Measurements from ENCODE around the gene C3orf52. TPM values are rescaled to one million over a fixed set of nuclear protein-coding genes. Genes with fewer than 3 reads are reported as not detected.

Gene C3orf52
- total and polyA plus RNA-seq, 2 donors (not counting 1 experiment from before 2014, with no cell fraction given): 0.18 to 3.9 TPM

- ATAC-seq (ENCODE audit: low read depth): no peak
- Histone ChIP-seq H3K9me3 (ENCODE audit: control extremely low read depth in 1 of 3, control insufficient read depth in 2 of 3, insufficient read depth in 1 of 3, low read length in 2 of 3) (no peaks in the 10 kb centered on the region), H3K27me3 (replicated peaks in 1 of 4; ENCODE audit: control extremely low read depth in 1 of 4, control insufficient read depth in 3 of 4, insufficient read depth in 4 of 4, low read length in 3 of 4) (no peaks in the 10 kb centered on the region), H3K4me2 (replicated peaks; ENCODE audit: low read depth, low read length, poor library complexity, severe bottlenecking) (peak overlapping the region; percentile 62), H3K9ac (ENCODE audit: low read length) (no peak overlapping the region), H4K20me1 (ENCODE audit: control insufficient read depth, insufficient read depth, low read length, poor library complexity, severe bottlenecking) (no peaks in the 10 kb centered on the region), H3K4me1 (ENCODE audit: control insufficient read depth in 2 of 2, insufficient read depth in 2 of 2, low read length in 2 of 2) (peaks cover 80 to 89% of the 10 kb centered on the region in 2 donors), H3K79me2 (ENCODE audit: control insufficient read depth, insufficient read depth, low read length) (peaks cover 21% of the 10 kb centered on the region), H3K36me3 (replicated peaks in 1 of 2; ENCODE audit: control extremely low read depth in 1 of 2, control insufficient read depth in 1 of 2, extremely low read depth in 1 of 2, insufficient read depth in 2 of 2, low read length in 1 of 2) (no peaks in the 10 kb centered on the region), H3K4me3 (ENCODE audit: control extremely low read depth in 1 of 5, extremely low read depth in 1 of 5, insufficient read depth in 1 of 5, low read depth in 2 of 5, low read length in 4 of 5) (no peak overlapping the region), H3K27ac (ENCODE audit: low read length in 2 of 2) (peak overlapping the region; percentile 93 to 98), H2AFZ (ENCODE audit: insufficient read depth, low read depth, low read length, poor library complexity, severe bottlenecking) (no peak overlapping the region)
- CTCF ChIA-PET: interaction anchor here (0.9 to 3.0 kb wide), 3 partner anchors 16 to 173 kb away, joined by 4 to 17 read pairs (median 4); no protein-coding TSS in a partner anchor
- intact Hi-C loops (cut with micrococcal nuclease): loop anchor here (5.0 kb wide), 2 partner anchors 341 to 861 kb away; partner anchors contain the start of gene GTPBP8
- no CpG with 5 or more reads among the region's 3 CpGs for WGBS (ENCODE audit: insufficient coverage)
- Mint-ChIP-seq H3K4me3 (peak overlapping the region; percentile 66), H3K4me1 (peaks cover 91% of the 10 kb centered on the region), H3K27ac (peak overlapping the region; percentile 84), H3K27me3 (no peaks in the 10 kb centered on the region), H3K9me3 (ENCODE audit: insufficient read depth) (no peaks in the 10 kb centered on the region)
- DNase-seq: no peak
- POLR2A ChIA-PET: no interaction called here
- TF ChIP-seq EZH2 (IDR thresholded peaks at IDR 0.05; ENCODE audit: borderline replicate concordance, insufficient read depth, low read depth, low read length, poor library complexity, severe bottlenecking) (no peak), CTCF (IDR thresholded peaks at IDR 0.05) (no peak)
Observed at GRCh38 chr3:112131111-112131510, 44.9 kb downstream of the C3orf52 start.

- Histone ChIP-seq H3K36me3 (replicated peaks in 1 of 2; ENCODE audit: control extremely low read depth in 1 of 2, control insufficient read depth in 1 of 2, extremely low read depth in 1 of 2, insufficient read depth in 2 of 2, low read length in 1 of 2) (no peaks in the 10 kb centered on the region), H4K20me1 (ENCODE audit: control insufficient read depth, insufficient read depth, low read length, poor library complexity, severe bottlenecking) (no peaks in the 10 kb centered on the region), H3K27me3 (replicated peaks in 1 of 4; ENCODE audit: control extremely low read depth in 1 of 4, control insufficient read depth in 3 of 4, insufficient read depth in 4 of 4, low read length in 3 of 4) (no peaks in the 10 kb centered on the region), H3K4me1 (ENCODE audit: control insufficient read depth in 2 of 2, insufficient read depth in 2 of 2, low read length in 2 of 2) (peaks cover 80 to 87% of the 10 kb centered on the region in 2 donors), H3K4me2 (replicated peaks; ENCODE audit: low read depth, low read length, poor library complexity, severe bottlenecking) (peak overlapping the region; percentile 78), H2AFZ (ENCODE audit: insufficient read depth, low read depth, low read length, poor library complexity, severe bottlenecking) (no peak overlapping the region), H3K9ac (ENCODE audit: low read length) (peak overlapping the region; percentile 69), H3K79me2 (ENCODE audit: control insufficient read depth, insufficient read depth, low read length) (peaks cover 15% of the 10 kb centered on the region), H3K4me3 (ENCODE audit: control extremely low read depth in 1 of 5, extremely low read depth in 1 of 5, insufficient read depth in 1 of 5, low read depth in 2 of 5, low read length in 4 of 5) (peak overlapping the region; percentile 32 to 81 (median 59)), H3K27ac (ENCODE audit: low read length in 2 of 2) (peak overlapping the region; percentile 66 to 90), H3K9me3 (ENCODE audit: control extremely low read depth in 1 of 3, control insufficient read depth in 2 of 3, insufficient read depth in 1 of 3, low read length in 2 of 3) (no peaks in the 10 kb centered on the region)
- Mint-ChIP-seq H3K4me3 (peak overlapping the region; percentile 92), H3K27me3 (no peaks in the 10 kb centered on the region), H3K9me3 (ENCODE audit: insufficient read depth) (no peaks in the 10 kb centered on the region), H3K4me1 (peaks cover 90% of the 10 kb centered on the region), H3K27ac (peak overlapping the region; percentile 87)
- ATAC-seq (ENCODE audit: low read depth): no peak
- no peak for TF ChIP-seq CTCF (IDR thresholded peaks at IDR 0.05)
- no peak for TF ChIP-seq EZH2 (IDR thresholded peaks at IDR 0.05; ENCODE audit: borderline replicate concordance, insufficient read depth, low read depth, low read length, poor library complexity, severe bottlenecking)
- WGBS (ENCODE audit: insufficient coverage): no CpG with 5 or more reads among the region's 3 CpGs
- ChIA-PET POLR2A (no interaction called here), CTCF (interaction anchor here (1.0 to 2.5 kb wide), 4 partner anchors 17 to 172 kb away, joined by 3 to 15 read pairs (median 7); partner anchors contain the start of gene SLC9C1)
- no peak for DNase-seq
- intact Hi-C loops (cut with micrococcal nuclease): loop anchor here (5.0 kb wide), 2 partner anchors 340 to 860 kb away; partner anchors contain the start of gene GTPBP8
Observed at GRCh38 chr3:112132088-112132487, 45.9 kb downstream of the C3orf52 start.

Measured in B cell (primary cell).